SK-N-SH (cell line): ENCODE data around the gene TDP1. TPM values are rescaled to one million over a fixed set of nuclear protein-coding genes. Genes with fewer than 3 reads are reported as not detected.

Source experiments
- CTCF ChIA-PET: fragments of 300-600, 350-600 bp; formaldehyde crosslinking; extraction: SDS; loops from one replicate; lab custom pipeline; 2021; lab: Yijun Ruan, JAX
- POLR2A ChIA-PET: fragments of 350-600 bp; sonication (Branson Sonifier 250); formaldehyde crosslinking; extraction: SDS; loops from one replicate; lab custom pipeline; 2020; ENCODE audit warnings: antibody characterized with exemption, inconsistent platforms; lab: Yijun Ruan, JAX
- DNase-seq: peaks from one replicate; pipeline ENCODE4 v3.0.0; 2012
- H2AFZ ChIP-seq: fragments of 200-600 bp; sonication (generic); 2 replicates; pipeline ENCODE4 v1.8.1; 2016; ENCODE audit warnings: antibody characterized with exemption, mild to moderate bottlenecking, low read depth
- H3F3A ChIP-seq: fragments of 200-600 bp; sonication (generic); replicated peaks from 2 replicates; pipeline ENCODE3; 2016; ENCODE audit warnings: antibody characterized with exemption, mild to moderate bottlenecking; ENCODE audit not compliant: insufficient read depth
- H3K27ac ChIP-seq, 2 experiments: fragments of 200-500 bp in 1 of 2; fragments of 200-600 bp in 1 of 2; sonication (Bioruptor generic) in 1 of 2; sonication (generic), shearing (Covaris generic) in 1 of 2; 2 replicates each; pipeline versions ENCODE4 v1.5.1 to v1.6.1; 2014 to 2016; ENCODE audit warnings: low read depth in 2 of 2, inconsistent platforms in 1 of 2, low read length in 1 of 2, mild to moderate bottlenecking in 1 of 2, mixed read lengths in 1 of 2
- H3K27me3 ChIP-seq: fragments of 200-600 bp; sonication (generic), shearing (Covaris generic); 2 replicates; pipeline ENCODE4 v1.6.1; 2016; ENCODE audit warnings: mixed run types; ENCODE audit not compliant: insufficient read depth
- H3K36me3 ChIP-seq, 2 experiments: fragments of 200-500 bp in 1 of 2; fragments of 200-600 bp in 1 of 2; sonication (Bioruptor generic) in 1 of 2; sonication (generic) in 1 of 2; replicated peaks in 1 of 2; 2 replicates each; pipeline versions ENCODE3 to v1.5.1; 2014 to 2016; ENCODE audit warnings: low read length in 1 of 2, mild to moderate bottlenecking in 1 of 2; ENCODE audit not compliant: insufficient read depth in 2 of 2, control insufficient read depth in 1 of 2
- H3K4me1 ChIP-seq, 2 experiments: fragments of 200-500 bp in 1 of 2; fragments of 200-600 bp in 1 of 2; sonication (Bioruptor generic) in 1 of 2; sonication (generic), shearing (Covaris generic) in 1 of 2; 2 replicates each; pipeline versions ENCODE4 v1.5.1 to v1.6.1; 2014 to 2016; ENCODE audit warnings: low read depth in 1 of 2, low read length in 1 of 2, mixed run types in 1 of 2; ENCODE audit not compliant: insufficient read depth in 2 of 2, control insufficient read depth in 1 of 2
- H3K4me2 ChIP-seq: fragments of 200-600 bp; sonication (generic), shearing (Covaris generic); 2 replicates; pipeline ENCODE4 v1.6.1; 2017; ENCODE audit warnings: mixed run types
- H3K4me3 ChIP-seq, 2 experiments: fragments of 200-500 bp in 1 of 2; fragments of 200-600 bp in 1 of 2; sonication (Bioruptor generic) in 1 of 2; sonication (generic), shearing (Covaris generic) in 1 of 2; 2 replicates each; pipeline versions ENCODE4 v1.5.1 to v1.8.1; 2014 to 2016; ENCODE audit warnings: low read depth in 2 of 2, inconsistent platforms in 1 of 2, low read length in 1 of 2, mild to moderate bottlenecking in 1 of 2, mixed read lengths in 1 of 2, moderate library complexity in 1 of 2
- H3K79me2 ChIP-seq: fragments of 200-600 bp; sonication (generic); 2 replicates; pipeline ENCODE4 v1.8.1; 2017; ENCODE audit warnings: mild to moderate bottlenecking; ENCODE audit not compliant: insufficient read depth
- H3K9ac ChIP-seq: fragments of 200-600 bp; sonication (generic); 2 replicates; pipeline ENCODE4 v1.6.1; 2017; ENCODE audit warnings: mixed run types
- H3K9me2 ChIP-seq: fragments of 200-600 bp; sonication (generic); 2 replicates; pipeline ENCODE4 v1.6.1; 2017; ENCODE audit warnings: mixed run types
- H3K9me3 ChIP-seq: fragments of 200-600 bp; sonication (generic); 2 replicates; pipeline ENCODE4 v1.6.1; 2017; ENCODE audit warnings: mixed run types, mild to moderate bottlenecking, moderate library complexity
- H4K20me1 ChIP-seq: fragments of 200-600 bp; sonication (generic); 2 replicates; pipeline ENCODE4 v1.6.1; 2017; ENCODE audit warnings: mild to moderate bottlenecking, mixed run types; ENCODE audit not compliant: insufficient read depth
- FOXJ3 ChIP-seq: sonication (generic); formaldehyde crosslinking; IDR thresholded peaks from 2 replicates; pipeline ENCODE4 v1.5.1; 2020; ENCODE audit warnings: mild to moderate bottlenecking, missing genetic modification reagents
- FOXM1 ChIP-seq: IDR thresholded peaks from 2 replicates; pipeline ENCODE4 v1.4.0; 2012; ENCODE audit warnings: low read depth, mild to moderate bottlenecking
- GATA2 ChIP-seq: sonication (generic); formaldehyde crosslinking; IDR thresholded peaks from 2 replicates; pipeline ENCODE4 v1.5.0; 2020; ENCODE audit warnings: mild to moderate bottlenecking, missing genetic modification reagents
- JUND ChIP-seq: IDR thresholded peaks from 2 replicates; pipeline ENCODE4 v1.4.0; 2012
- MEF2A ChIP-seq: IDR thresholded peaks from 2 replicates; pipeline ENCODE4 v1.4.0; 2012; ENCODE audit warnings: low read depth, borderline replicate concordance
- POLR2AphosphoS5 ChIP-seq: IDR thresholded peaks from 2 replicates; pipeline ENCODE4 v1.6.1; 2012; ENCODE audit warnings: low read depth, low read length
- SMC3 ChIP-seq: IDR thresholded peaks from 2 replicates; pipeline ENCODE4 v1.6.1; 2012; ENCODE audit warnings: low read depth, low read length, improper control_type of control experiment
- TEAD4 ChIP-seq: IDR thresholded peaks from 2 replicates; pipeline ENCODE4 v1.4.0; 2012; ENCODE audit warnings: mild to moderate bottlenecking, borderline replicate concordance; ENCODE audit not compliant: insufficient read depth
- YY1 ChIP-seq: IDR thresholded peaks from 2 replicates; pipeline ENCODE4 v1.4.0; 2012; ENCODE audit warnings: low read depth, mild to moderate bottlenecking
- WGBS: methylation state at CpG from one replicate; pipeline ENCODE4 v1.1.6; 2017; ENCODE audit warnings: low lambda C conversion rate; 5-methylcytosine and 5-hydroxymethylcytosine counted together
- polyA plus RNA-seq, 3 experiments: library from polyadenylated mRNA; depleted of rRNA; stranded (reverse); fragments of >200 nt; gene quantifications; 2 replicates each; pipeline ENCODE4 v1.2.3, GENCODE V29; 2012
- TF ChIP-seq, protein P1 (sequence below): fragments of 200-600 bp; sonication (generic); IDR thresholded peaks from 2 replicates; pipeline ENCODE4 v1.6.1; 2017; ENCODE audit warnings: antibody characterized with exemption, mild to moderate bottlenecking, moderate library complexity
- TF ChIP-seq, protein P2 (sequence below): IDR thresholded peaks from 2 replicates; pipeline ENCODE4 v1.6.1; 2012; ENCODE audit warnings: mild to moderate bottlenecking, low read depth, low read length, moderate library complexity
- TF ChIP-seq, protein P3 (sequence below): IDR thresholded peaks from 2 replicates; pipeline ENCODE4 v1.4.0; 2012; ENCODE audit warnings: low read depth
- TF ChIP-seq, protein P4 (sequence below): IDR thresholded peaks from 2 replicates; pipeline ENCODE4 v1.4.0; 2012; ENCODE audit warnings: low read depth, borderline replicate concordance

Gene TDP1
- polyA plus RNA-seq, 1 of the 3 experiments (the other 2 are of a cell fraction): 14.5 TPM

DNA sequence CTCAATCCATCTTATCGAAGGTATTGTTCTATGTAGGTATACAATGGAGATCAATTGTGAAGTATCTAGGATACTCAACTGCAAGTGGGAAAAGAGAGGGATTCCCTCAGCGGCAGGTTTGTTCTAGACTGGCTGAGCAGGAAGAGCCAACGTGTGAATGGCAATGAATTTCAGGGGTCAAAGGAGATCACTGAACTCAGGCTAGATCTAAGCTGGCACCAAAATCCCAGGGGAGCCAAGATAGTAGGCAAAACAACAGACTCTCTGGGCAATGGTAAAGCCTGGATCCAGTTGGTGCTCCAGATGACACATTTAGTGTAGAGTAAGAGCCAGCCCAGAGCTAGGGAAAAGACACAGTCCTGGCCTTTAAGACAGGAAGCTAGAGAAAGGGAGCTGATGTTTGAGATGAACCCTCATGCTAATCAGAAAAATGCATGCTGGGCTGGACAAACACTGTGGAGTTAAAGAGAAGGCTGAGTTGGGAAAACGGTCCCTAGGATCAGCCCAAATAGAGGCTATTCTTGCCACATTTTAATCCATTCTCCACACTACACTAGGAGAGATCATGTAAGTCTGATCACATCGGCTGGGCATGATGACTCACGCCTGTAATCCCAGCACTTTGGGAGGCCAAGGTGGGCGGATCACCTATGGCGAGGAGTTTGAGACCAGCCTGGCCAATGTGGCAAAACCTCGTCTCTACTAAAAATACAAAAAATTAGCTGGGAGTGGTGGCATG lies 46.8 kb upstream of the TDP1 start:
- no peak for DNase-seq
- ChIA-PET POLR2A (no interaction called here), CTCF (interaction anchor here (0.7 kb wide), 1 partner anchor 28 kb away, joined by 3 read pairs; no protein-coding TSS in a partner anchor)
- no peak overlapping the region for H3K4me2 ChIP-seq
- no peaks in the 10 kb centered on the region for H4K20me1 ChIP-seq
- no peaks in the 10 kb centered on the region for H3K36me3 ChIP-seq
- peaks cover 11% of the 10 kb centered on the region for H3F3A ChIP-seq
- H3K9ac ChIP-seq: no peak overlapping the region
- no peaks in the 10 kb centered on the region for H3K9me3 ChIP-seq
- TF ChIP-seq, protein P1, sequence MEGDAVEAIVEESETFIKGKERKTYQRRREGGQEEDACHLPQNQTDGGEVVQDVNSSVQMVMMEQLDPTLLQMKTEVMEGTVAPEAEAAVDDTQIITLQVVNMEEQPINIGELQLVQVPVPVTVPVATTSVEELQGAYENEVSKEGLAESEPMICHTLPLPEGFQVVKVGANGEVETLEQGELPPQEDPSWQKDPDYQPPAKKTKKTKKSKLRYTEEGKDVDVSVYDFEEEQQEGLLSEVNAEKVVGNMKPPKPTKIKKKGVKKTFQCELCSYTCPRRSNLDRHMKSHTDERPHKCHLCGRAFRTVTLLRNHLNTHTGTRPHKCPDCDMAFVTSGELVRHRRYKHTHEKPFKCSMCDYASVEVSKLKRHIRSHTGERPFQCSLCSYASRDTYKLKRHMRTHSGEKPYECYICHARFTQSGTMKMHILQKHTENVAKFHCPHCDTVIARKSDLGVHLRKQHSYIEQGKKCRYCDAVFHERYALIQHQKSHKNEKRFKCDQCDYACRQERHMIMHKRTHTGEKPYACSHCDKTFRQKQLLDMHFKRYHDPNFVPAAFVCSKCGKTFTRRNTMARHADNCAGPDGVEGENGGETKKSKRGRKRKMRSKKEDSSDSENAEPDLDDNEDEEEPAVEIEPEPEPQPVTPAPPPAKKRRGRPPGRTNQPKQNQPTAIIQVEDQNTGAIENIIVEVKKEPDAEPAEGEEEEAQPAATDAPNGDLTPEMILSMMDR: no peak
- no peak for TF ChIP-seq TEAD4
- TF ChIP-seq YY1: no peak
- no peak for TF ChIP-seq FOXM1
- TF ChIP-seq, protein P2, sequence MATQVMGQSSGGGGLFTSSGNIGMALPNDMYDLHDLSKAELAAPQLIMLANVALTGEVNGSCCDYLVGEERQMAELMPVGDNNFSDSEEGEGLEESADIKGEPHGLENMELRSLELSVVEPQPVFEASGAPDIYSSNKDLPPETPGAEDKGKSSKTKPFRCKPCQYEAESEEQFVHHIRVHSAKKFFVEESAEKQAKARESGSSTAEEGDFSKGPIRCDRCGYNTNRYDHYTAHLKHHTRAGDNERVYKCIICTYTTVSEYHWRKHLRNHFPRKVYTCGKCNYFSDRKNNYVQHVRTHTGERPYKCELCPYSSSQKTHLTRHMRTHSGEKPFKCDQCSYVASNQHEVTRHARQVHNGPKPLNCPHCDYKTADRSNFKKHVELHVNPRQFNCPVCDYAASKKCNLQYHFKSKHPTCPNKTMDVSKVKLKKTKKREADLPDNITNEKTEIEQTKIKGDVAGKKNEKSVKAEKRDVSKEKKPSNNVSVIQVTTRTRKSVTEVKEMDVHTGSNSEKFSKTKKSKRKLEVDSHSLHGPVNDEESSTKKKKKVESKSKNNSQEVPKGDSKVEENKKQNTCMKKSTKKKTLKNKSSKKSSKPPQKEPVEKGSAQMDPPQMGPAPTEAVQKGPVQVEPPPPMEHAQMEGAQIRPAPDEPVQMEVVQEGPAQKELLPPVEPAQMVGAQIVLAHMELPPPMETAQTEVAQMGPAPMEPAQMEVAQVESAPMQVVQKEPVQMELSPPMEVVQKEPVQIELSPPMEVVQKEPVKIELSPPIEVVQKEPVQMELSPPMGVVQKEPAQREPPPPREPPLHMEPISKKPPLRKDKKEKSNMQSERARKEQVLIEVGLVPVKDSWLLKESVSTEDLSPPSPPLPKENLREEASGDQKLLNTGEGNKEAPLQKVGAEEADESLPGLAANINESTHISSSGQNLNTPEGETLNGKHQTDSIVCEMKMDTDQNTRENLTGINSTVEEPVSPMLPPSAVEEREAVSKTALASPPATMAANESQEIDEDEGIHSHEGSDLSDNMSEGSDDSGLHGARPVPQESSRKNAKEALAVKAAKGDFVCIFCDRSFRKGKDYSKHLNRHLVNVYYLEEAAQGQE: no peak
- TF ChIP-seq JUND: no peak
- TF ChIP-seq, protein P3, sequence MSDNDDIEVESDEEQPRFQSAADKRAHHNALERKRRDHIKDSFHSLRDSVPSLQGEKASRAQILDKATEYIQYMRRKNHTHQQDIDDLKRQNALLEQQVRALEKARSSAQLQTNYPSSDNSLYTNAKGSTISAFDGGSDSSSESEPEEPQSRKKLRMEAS: no peak
- no peak for TF ChIP-seq SMC3
- no peak for TF ChIP-seq POLR2AphosphoS5
- TF ChIP-seq FOXJ3 (CRISPR knock-in tag): no peak
- TF ChIP-seq, protein P4, sequence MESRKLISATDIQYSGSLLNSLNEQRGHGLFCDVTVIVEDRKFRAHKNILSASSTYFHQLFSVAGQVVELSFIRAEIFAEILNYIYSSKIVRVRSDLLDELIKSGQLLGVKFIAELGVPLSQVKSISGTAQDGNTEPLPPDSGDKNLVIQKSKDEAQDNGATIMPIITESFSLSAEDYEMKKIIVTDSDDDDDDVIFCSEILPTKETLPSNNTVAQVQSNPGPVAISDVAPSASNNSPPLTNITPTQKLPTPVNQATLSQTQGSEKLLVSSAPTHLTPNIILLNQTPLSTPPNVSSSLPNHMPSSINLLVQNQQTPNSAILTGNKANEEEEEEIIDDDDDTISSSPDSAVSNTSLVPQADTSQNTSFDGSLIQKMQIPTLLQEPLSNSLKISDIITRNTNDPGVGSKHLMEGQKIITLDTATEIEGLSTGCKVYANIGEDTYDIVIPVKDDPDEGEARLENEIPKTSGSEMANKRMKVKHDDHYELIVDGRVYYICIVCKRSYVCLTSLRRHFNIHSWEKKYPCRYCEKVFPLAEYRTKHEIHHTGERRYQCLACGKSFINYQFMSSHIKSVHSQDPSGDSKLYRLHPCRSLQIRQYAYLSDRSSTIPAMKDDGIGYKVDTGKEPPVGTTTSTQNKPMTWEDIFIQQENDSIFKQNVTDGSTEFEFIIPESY: no peak
- no peak for TF ChIP-seq MEF2A
- TF ChIP-seq GATA2 (CRISPR knock-in tag): no peak
- WGBS: 78% methylated on average over 9 of the region's 9 CpGs
- no peaks in the 10 kb centered on the region for H3K79me2 ChIP-seq
- no peaks in the 10 kb centered on the region for H3K27me3 ChIP-seq
- H2AFZ ChIP-seq: no peak overlapping the region
- H3K4me1 ChIP-seq: peaks cover 20 to 24% of the 10 kb centered on the region in 2 experiments
- H3K9me2 ChIP-seq: no peaks in the 10 kb centered on the region
- H3K27ac ChIP-seq: no peak overlapping the region
- no peak overlapping the region for H3K4me3 ChIP-seq
